SK-N-SH treated with all-trans-retinoic acid at 6 μM for 48 hours (cell line): Measurements from ENCODE around the gene GPR183.

Experiments
- ATAC-seq: fragments of 200-7000 bp; cut with Tn5 transposase; 3 replicates; pipeline ENCODE4 v1.9.1; 2020; ENCODE audit warnings: mild to moderate bottlenecking, moderate library complexity
- BACH2 ChIP-seq: fragments of 250-450 bp; sonication (Bioruptor Pico); IDR thresholded peaks from 2 replicates; pipeline ENCODE4 v1.9.0; 2021; ENCODE audit warnings: mild to moderate bottlenecking, borderline replicate concordance
- CREB5 ChIP-seq: fragments of 250-450 bp; sonication (Bioruptor Pico); IDR thresholded peaks from 2 replicates; pipeline ENCODE4 v1.5.1; 2020; ENCODE audit warnings: low read depth, mild to moderate bottlenecking, moderate library complexity
- CSDC2 ChIP-seq: fragments of 250-450 bp; sonication (Bioruptor Pico); IDR thresholded peaks from 2 replicates; pipeline ENCODE4 v1.5.0; 2020; ENCODE audit warnings: mild to moderate bottlenecking, moderate library complexity
- ESRRG ChIP-seq: fragments of 250-450 bp; sonication (Bioruptor Pico); IDR thresholded peaks from 2 replicates; pipeline ENCODE4 v1.6.1; 2021; ENCODE audit warnings: mild to moderate bottlenecking
- GLIS3 ChIP-seq: fragments of 250-450 bp; sonication (Bioruptor Pico); IDR thresholded peaks from 2 replicates; pipeline ENCODE4 v1.5.0; 2020; ENCODE audit warnings: mild to moderate bottlenecking, moderate library complexity
- OSR1 ChIP-seq: fragments of 250-450 bp; sonication (Bioruptor Pico); IDR thresholded peaks from 2 replicates; pipeline ENCODE4 v1.8.0; 2022; ENCODE audit warnings: moderate library complexity, mild to moderate bottlenecking, inconsistent platforms
- PATZ1 ChIP-seq: fragments of 250-450 bp; sonication (Bioruptor Pico); IDR thresholded peaks from 2 replicates; pipeline ENCODE4 v1.8.0; 2020; ENCODE audit warnings: mild to moderate bottlenecking, moderate library complexity, borderline replicate concordance
- POU6F1 ChIP-seq: fragments of 250-450 bp; sonication (Bioruptor Pico); IDR thresholded peaks from 2 replicates; pipeline ENCODE4 v1.8.0; 2021; ENCODE audit warnings: low read depth, mild to moderate bottlenecking, moderate library complexity, borderline replicate concordance
- PPARA ChIP-seq: fragments of 250-450 bp; sonication (Bioruptor Pico); IDR thresholded peaks from 2 replicates; pipeline ENCODE4 v1.5.0; 2020; ENCODE audit warnings: mild to moderate bottlenecking, borderline replicate concordance
- SNAI2 ChIP-seq: fragments of 250-450 bp; sonication (Bioruptor Pico); IDR thresholded peaks from 2 replicates; pipeline ENCODE4 v1.5.0; 2020; ENCODE audit warnings: mild to moderate bottlenecking, moderate library complexity
- TCF4 ChIP-seq: fragments of 250-450 bp; sonication (Bioruptor Pico); IDR thresholded peaks from 2 replicates; pipeline ENCODE4 v1.8.0; 2021; ENCODE audit warnings: mild to moderate bottlenecking, moderate library complexity, borderline replicate concordance
- TOX ChIP-seq: fragments of 250-450 bp; sonication (Bioruptor Pico); IDR thresholded peaks from 2 replicates; pipeline ENCODE4 v1.8.0; 2021; ENCODE audit warnings: mild to moderate bottlenecking, moderate library complexity, borderline replicate concordance
- TSHZ2 ChIP-seq: fragments of 250-450 bp; sonication (Bioruptor Pico); IDR thresholded peaks from 2 replicates; pipeline ENCODE4 v1.5.0; 2020; ENCODE audit warnings: mild to moderate bottlenecking, moderate library complexity
- ZC3H10 ChIP-seq: fragments of 250-450 bp; sonication (Bioruptor Pico); IDR thresholded peaks from 2 replicates; pipeline ENCODE4 v1.5.1; 2021; ENCODE audit warnings: mild to moderate bottlenecking, moderate library complexity
- ZFP30 ChIP-seq: fragments of 450-650 bp; formaldehyde crosslinking; IDR thresholded peaks from 2 replicates; pipeline ENCODE4 v1.5.0; 2022; ENCODE audit warnings: mild to moderate bottlenecking, moderate library complexity
- ZNF70 ChIP-seq: fragments of 450-650 bp; formaldehyde crosslinking; IDR thresholded peaks from 2 replicates; pipeline ENCODE4 v1.5.0; 2020; ENCODE audit warnings: mild to moderate bottlenecking, moderate library complexity
- ZNF8 ChIP-seq: fragments of 450-650 bp; formaldehyde crosslinking; IDR thresholded peaks from 2 replicates; pipeline ENCODE4 v1.5.0; 2020; ENCODE audit warnings: mild to moderate bottlenecking, moderate library complexity

The GPR183 gene

GRCh38 chr13:99305158-99305557 is 2.0 kb downstream of the GPR183 start (continued):
- TF ChIP-seq TCF4 (CRISPR knock-in tag) (no peak), PATZ1 (CRISPR knock-in tag) (no peak), CREB5 (CRISPR knock-in tag) (no peak), CSDC2 (no peak), TOX (CRISPR knock-in tag) (no peak), PPARA (CRISPR knock-in tag) (no peak), BACH2 (CRISPR knock-in tag) (no peak)

GRCh38 chr13:99304541-99304940 is 2.7 kb downstream of the GPR183 start:
- TF ChIP-seq SNAI2 (CRISPR knock-in tag): no peak
- no peak for TF ChIP-seq OSR1 (CRISPR knock-in tag)
- TF ChIP-seq ZNF8 (CRISPR knock-in tag): no peak
- no peak for TF ChIP-seq POU6F1 (CRISPR knock-in tag)
- TF ChIP-seq ZNF70 (CRISPR knock-in tag): no peak
- no peak for TF ChIP-seq ZFP30 (CRISPR knock-in tag)
- no peak for TF ChIP-seq TOX (CRISPR knock-in tag)
- no peak for TF ChIP-seq ZC3H10 (CRISPR knock-in tag)
- TF ChIP-seq, all 23 proteins: peak for 0
- ATAC-seq: no peak

- ATAC-seq: no peak
- TF ChIP-seq ESRRG (CRISPR knock-in tag) (no peak), GLIS3 (CRISPR knock-in tag) (no peak), CSDC2 (no peak)
Observed at GRCh38 chr13:99303863-99304521, 3.2 kb downstream of the GPR183 start.

GRCh38 chr13:99302637-99303505 is 4.3 kb downstream of the GPR183 start:
- TF ChIP-seq TCF4 (CRISPR knock-in tag) (no peak), ZNF8 (CRISPR knock-in tag) (no peak), TSHZ2 (CRISPR knock-in tag) (no peak), ESRRG (CRISPR knock-in tag) (no peak), GLIS3 (CRISPR knock-in tag) (no peak)
- no peak for ATAC-seq
